Activated B cell treated with CpG ODN at 0.5 μM for 24 hours (primary cell): ENCODE measurements around the gene TEX48. TPM values are rescaled to one million over a fixed set of nuclear protein-coding genes. Genes with fewer than 3 reads are reported as not detected.

Source experiments
- ATAC-seq: fragments of 200-7000 bp; cut with Tn5 transposase; one replicate; pipeline ENCODE4 v1.10.0; 2021; ENCODE audit warnings: low read depth, mild to moderate bottlenecking, moderate library complexity
- CTCF ChIA-PET: fragments of 350-600 bp; sonication (Branson Sonifier 250); formaldehyde crosslinking; loops from one replicate; lab custom pipeline; 2021; ENCODE audit warnings: antibody characterized with exemption; lab: Charles Lee
- POLR2A ChIA-PET: fragments of 350-600 bp; sonication (Branson Sonifier 250); formaldehyde crosslinking; loops from one replicate; lab custom pipeline; 2021; ENCODE audit warnings: antibody characterized with exemption; lab: Charles Lee
- DNase-seq: peaks from one replicate; pipeline ENCODE4 v3.0.0; 2022
- H3K27ac Mint-ChIP-seq: one replicate; pipeline ENCODE4 v1.8.0; 2020; ENCODE audit warnings: mixed read lengths
- H3K27me3 Mint-ChIP-seq: one replicate; pipeline ENCODE4 v1.8.0; 2021; ENCODE audit warnings: mixed read lengths
- H3K36me3 Mint-ChIP-seq: one replicate; pipeline ENCODE4 v1.8.0; 2021; ENCODE audit warnings: low read depth, mixed read lengths
- H3K4me1 Mint-ChIP-seq: one replicate; pipeline ENCODE4 v1.8.0; 2021; ENCODE audit warnings: mixed read lengths
- H3K4me3 Mint-ChIP-seq: one replicate; pipeline ENCODE4 v1.8.0; 2020; ENCODE audit warnings: mild to moderate bottlenecking, mixed read lengths
- H3K9me3 Mint-ChIP-seq: one replicate; pipeline ENCODE4 v1.8.0; 2020; ENCODE audit warnings: mixed read lengths
- CTCF ChIP-seq: fragments of 200-600 bp; IDR thresholded peaks from one replicate; pipeline ENCODE4 v1.8.0; 2022; ENCODE audit warnings: antibody characterized with exemption, mild to moderate bottlenecking
- intact Hi-C: fragments of 100-400 bp; cut with micrococcal nuclease; formaldehyde crosslinking; loops from one replicate; pipeline ENCODE4 v1.15.1; 2024
- total RNA-seq: library from RNA; stranded (reverse); gene quantifications from 2 replicates; pipeline ENCODE4 v1.2.3, GENCODE V29; 2022

The TEX48 gene
- total RNA-seq, 1 donor from 2014 or later: not detected

GRCh38 chr9:114677418-114677817, 4.6 kb downstream of the TEX48 start:
- POLR2A ChIA-PET: no interaction called here
- Mint-ChIP-seq H3K27me3 (peaks cover 35% of the 10 kb centered on the region), H3K4me3 (no peak overlapping the region), H3K36me3 (no peaks in the 10 kb centered on the region), H3K4me1 (peaks cover 5% of the 10 kb centered on the region), H3K9me3 (no peaks in the 10 kb centered on the region), H3K27ac (no peak overlapping the region)
- CTCF ChIA-PET: interaction anchor here (0.8 kb wide), 1 partner anchor 24 kb away, joined by 3 read pairs; no protein-coding TSS in a partner anchor
- TF ChIP-seq CTCF: no peak
- DNase-seq (no peak), ATAC-seq (no peak)
- intact Hi-C loops: no loop called here

- DNase-seq: no peak
- CTCF ChIA-PET: interaction anchor here (0.6 to 0.8 kb wide), 2 partner anchors 24 to 89 kb away, joined by 3 to 7 read pairs; no protein-coding TSS in a partner anchor
Measured at GRCh38 chr9:114676901-114677300, 5.1 kb downstream of the TEX48 start.

GRCh38 chr9:114674798-114675540, 7.0 kb downstream of the TEX48 start:
- DNase-seq: no peak
- TF ChIP-seq CTCF: no peak
- POLR2A ChIA-PET: interaction anchor here (0.6 kb wide), 1 partner anchor 16 kb away, joined by 3 read pairs; no protein-coding TSS in a partner anchor
- H3K36me3 Mint-ChIP-seq: no peaks in the 10 kb centered on the region
- CTCF ChIA-PET: interaction anchor here (1.2 to 1.3 kb wide), 2 partner anchors 21 to 269 kb away, joined by 4 to 6 read pairs; no protein-coding TSS in a partner anchor
- H3K9me3 Mint-ChIP-seq: peaks cover 3% of the 10 kb centered on the region
- H3K4me1 Mint-ChIP-seq: no peaks in the 10 kb centered on the region
- no peak for ATAC-seq
- H3K27ac Mint-ChIP-seq: no peak overlapping the region
- H3K27me3 Mint-ChIP-seq: peaks cover 31% of the 10 kb centered on the region
- intact Hi-C loops: no loop called here
- H3K4me3 Mint-ChIP-seq: no peak overlapping the region

More at GRCh38 chr9:114676901-114677300, 5.1 kb downstream of the TEX48 start:
- Mint-ChIP-seq H3K36me3 (no peaks in the 10 kb centered on the region), H3K27me3 (peaks cover 35% of the 10 kb centered on the region), H3K4me3 (no peak overlapping the region), H3K4me1 (peaks cover 4% of the 10 kb centered on the region), H3K9me3 (no peaks in the 10 kb centered on the region), H3K27ac (no peak overlapping the region)
- no peak for TF ChIP-seq CTCF
- POLR2A ChIA-PET: no interaction called here
- ATAC-seq: no peak
- intact Hi-C loops: no loop called here

GRCh38 chr9:114674076-114674797, 7.8 kb downstream of the TEX48 start:
- Mint-ChIP-seq H3K4me1 (no peaks in the 10 kb centered on the region), H3K9me3 (peaks cover 3% of the 10 kb centered on the region), H3K4me3 (no peak overlapping the region), H3K36me3 (no peaks in the 10 kb centered on the region), H3K27me3 (peaks cover 25% of the 10 kb centered on the region), H3K27ac (no peak overlapping the region)
- DNase-seq (no peak), ATAC-seq (no peak)
- intact Hi-C loops: no loop called here
- CTCF ChIA-PET: no interaction called here
- POLR2A ChIA-PET: interaction anchor here (0.6 kb wide), 1 partner anchor 15 kb away, joined by 3 read pairs; no protein-coding TSS in a partner anchor
- TF ChIP-seq CTCF: no peak

GRCh38 chr9:114671605-114672004, 10.4 kb downstream of the TEX48 start:
- no peak for TF ChIP-seq CTCF
- Mint-ChIP-seq H3K27me3 (peaks cover 14% of the 10 kb centered on the region), H3K36me3 (no peaks in the 10 kb centered on the region), H3K4me3 (no peak overlapping the region), H3K9me3 (peaks cover 3% of the 10 kb centered on the region), H3K27ac (no peak overlapping the region), H3K4me1 (no peaks in the 10 kb centered on the region)
- DNase-seq: no peak
- ChIA-PET POLR2A (no interaction called here), CTCF (interaction anchor here (0.7 to 1.6 kb wide), 4 partner anchors 9 to 343 kb away, joined by 3 read pairs; no protein-coding TSS in a partner anchor)
- ATAC-seq: no peak
- intact Hi-C loops: no loop called here
